WI38 (cell line): ENCODE data around the gene MTX3.

Experiments used
- H3K4me3 ChIP-seq: 2 replicates; pipeline ENCODE4 v1.5.1; 2011; ENCODE audit warnings: low read depth, mild to moderate bottlenecking, control low read depth, low read length
- CTCF ChIP-seq: IDR thresholded peaks from 2 replicates; pipeline ENCODE4 v1.5.1; 2012; ENCODE audit warnings: low read depth, mild to moderate bottlenecking, control low read depth, low read length

The MTX3 gene

DNA sequence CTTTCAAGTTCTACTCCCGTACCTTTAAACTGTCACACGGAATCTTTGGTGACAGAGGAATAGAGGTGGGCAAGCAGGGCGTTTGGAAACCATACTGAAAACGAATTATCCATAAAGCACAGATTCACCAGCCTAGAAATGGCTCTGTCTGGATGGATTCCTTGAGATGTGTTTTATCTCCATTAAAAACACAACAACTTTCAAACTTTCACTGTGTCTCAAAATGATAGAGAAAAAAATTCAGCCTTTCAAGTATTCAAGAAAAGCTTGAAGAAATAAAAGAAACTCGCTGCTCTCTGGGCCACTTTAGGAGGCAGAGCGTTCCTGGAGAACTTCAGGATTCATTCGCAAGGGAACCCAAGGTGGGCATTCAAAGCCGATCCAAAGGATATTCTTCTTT is 43.5 kb upstream of the MTX3 start:
- H3K4me3 ChIP-seq: no peak overlapping the region
- no peak for TF ChIP-seq CTCF

- TF ChIP-seq CTCF: no peak
These were observed 42.5 kb upstream of the MTX3 start for GRCh38 chr5:80033513-80033912.

GRCh38 chr5:80031109-80031508 is 40.0 kb upstream of the MTX3 start:
- TF ChIP-seq CTCF: no peak
- no peak overlapping the region for H3K4me3 ChIP-seq

More at GRCh38 chr5:80033513-80033912, 42.5 kb upstream of the MTX3 start:
- no peak overlapping the region for H3K4me3 ChIP-seq

GRCh38 chr5:80026841-80027240 is 35.8 kb upstream of the MTX3 start:
- TF ChIP-seq CTCF: no peak
- H3K4me3 ChIP-seq: no peak overlapping the region

GRCh38 chr5:80025069-80025468 is 34.0 kb upstream of the MTX3 start:
- no peak for TF ChIP-seq CTCF
- no peak overlapping the region for H3K4me3 ChIP-seq

GRCh38 chr5:80010754-80011392 is 19.8 kb upstream of the MTX3 start:
- H3K4me3 ChIP-seq: no peak overlapping the region
- no peak for TF ChIP-seq CTCF

DNA sequence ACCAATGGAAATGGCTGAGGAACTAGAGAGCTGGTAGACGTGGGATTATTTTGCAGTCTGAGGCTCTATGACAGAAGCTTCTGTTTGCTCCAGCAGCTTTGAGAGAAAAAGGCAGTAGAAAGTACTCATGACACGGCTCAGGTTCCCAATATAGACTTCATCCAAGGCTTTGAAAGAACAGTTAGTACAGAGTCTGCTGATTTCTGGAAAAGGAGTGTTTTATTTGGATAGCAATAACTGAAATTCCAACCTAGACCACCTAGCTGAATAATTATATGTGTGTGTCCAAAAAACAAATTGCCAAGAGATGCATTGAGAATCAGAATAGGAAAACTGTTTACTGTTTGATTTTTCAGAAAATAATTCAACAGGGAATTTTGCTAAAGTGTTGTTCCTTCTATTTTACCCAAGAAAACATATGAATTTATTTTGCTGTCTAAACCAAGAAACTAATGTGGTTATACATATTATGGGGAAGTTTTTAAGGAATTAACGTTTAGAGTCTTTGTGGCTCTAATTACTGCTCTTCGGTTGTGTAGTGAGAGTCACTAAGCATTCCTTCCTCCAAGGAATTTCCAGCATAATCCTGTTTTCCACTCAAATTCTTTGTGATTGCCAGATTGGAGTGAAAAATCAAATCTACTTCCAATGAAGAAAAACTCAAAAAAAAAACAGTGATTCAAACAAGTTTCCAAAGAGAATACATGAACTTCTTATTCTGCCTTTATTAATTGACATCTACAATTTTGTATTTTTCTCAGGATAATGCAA is 18.1 kb upstream of the MTX3 start:
- TF ChIP-seq CTCF: no peak
- H3K4me3 ChIP-seq: no peak overlapping the region
